Activated CD8-positive, alpha-beta memory T cell treated with anti-CD3 and anti-CD28 coated beads, Interleukin-2, amount 50 U/mL, for 24 hours (primary cell): Measurements from ENCODE around the gene DHRS9.
"Not testable (repeated sequence)": the region's sequence is repeated elsewhere in the genome, so short reads cannot be mapped to it uniquely, and the experiment has no call there.

Experiments
- DNase-seq: peaks from one replicate; pipeline ENCODE4 v3.0.0-alpha.2; 2020; ENCODE audit errors: extremely low read depth

Gene DHRS9

GRCh38 chr2:169069341-169069740, at the start of gene DHRS9:
Gene DHRS9, plus strand, starts transcription at chr2:169069563. Its CDS starts 12,019 bp downstream, at chr2:169081582.
- DNase-seq: no peak

- DNase-seq: no peak
Measured at GRCh38 chr2:169023161-169023560, 46.2 kb upstream of the DHRS9 start.

DNA sequence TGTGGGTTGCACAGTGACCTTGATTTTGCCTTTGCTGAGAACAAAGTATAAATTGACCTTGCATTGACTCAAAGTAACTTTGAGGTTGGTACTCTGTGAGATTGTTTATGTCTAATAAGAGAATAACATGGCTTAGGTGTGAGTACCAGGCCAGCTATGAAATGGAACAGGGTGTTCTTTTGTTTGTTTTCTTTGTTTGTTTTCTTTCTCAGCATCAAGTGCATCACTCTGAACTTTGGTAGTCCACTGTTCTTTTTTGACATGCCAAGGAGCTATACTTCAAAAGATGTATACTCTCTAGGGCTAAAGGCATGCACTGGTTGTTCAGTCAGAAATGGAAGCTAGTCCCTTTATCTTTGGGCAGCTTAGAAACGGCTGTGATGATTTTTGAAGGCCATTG, 43.3 kb upstream of the DHRS9 start:
- no peak for DNase-seq

DNA sequence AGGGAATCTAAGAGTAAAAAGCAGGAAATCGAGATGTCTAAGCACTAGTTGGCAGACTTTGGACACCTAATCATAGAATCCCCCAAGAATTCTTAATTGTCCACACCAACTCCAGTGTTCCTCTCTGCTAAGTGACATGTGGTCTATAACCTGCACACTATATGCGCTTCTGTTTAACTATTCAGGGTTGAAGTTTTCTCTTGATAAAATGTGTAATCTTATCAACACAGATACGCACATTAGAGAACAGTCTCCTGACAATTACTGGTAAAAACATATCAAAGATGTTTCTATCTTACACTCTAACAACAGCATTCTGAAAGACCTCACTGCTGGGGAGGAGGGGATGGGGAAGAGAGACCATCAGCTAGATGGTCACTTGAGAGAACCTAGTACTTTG, 42.1 kb upstream of the DHRS9 start:
- no peak for DNase-seq

DNA sequence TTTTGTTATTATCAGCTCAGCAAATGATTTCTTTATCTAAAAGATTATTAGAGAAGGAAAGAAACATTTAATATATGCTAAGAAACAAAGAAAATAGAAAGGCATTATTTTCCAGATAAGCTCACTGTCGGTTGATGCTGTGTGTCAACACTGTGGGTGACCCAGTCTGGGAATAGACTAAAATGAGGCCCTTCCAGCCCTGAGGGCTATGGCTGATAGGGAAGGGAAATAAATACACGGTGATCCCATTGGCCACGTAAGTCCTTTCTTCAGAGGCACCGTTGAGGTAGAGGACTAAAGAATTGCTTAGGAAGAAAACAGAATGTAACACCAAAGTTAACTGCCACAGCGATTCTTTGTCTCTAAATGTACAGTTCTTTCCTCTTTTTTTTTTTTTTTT, 40.0 kb upstream of the DHRS9 start:
- no peak for DNase-seq

GRCh38 chr2:169031202-169031601, 38.2 kb upstream of the DHRS9 start, which contains the start of gene ABCB11:
Gene ABCB11, minus strand, starts transcription at chr2:169031324. Its CDS starts 13,199 bp downstream, at chr2:169018125.
- DNase-seq: no peak

GRCh38 chr2:169034256-169034655, 35.1 kb upstream of the DHRS9 start:
- DNase-seq: no peak

DNA sequence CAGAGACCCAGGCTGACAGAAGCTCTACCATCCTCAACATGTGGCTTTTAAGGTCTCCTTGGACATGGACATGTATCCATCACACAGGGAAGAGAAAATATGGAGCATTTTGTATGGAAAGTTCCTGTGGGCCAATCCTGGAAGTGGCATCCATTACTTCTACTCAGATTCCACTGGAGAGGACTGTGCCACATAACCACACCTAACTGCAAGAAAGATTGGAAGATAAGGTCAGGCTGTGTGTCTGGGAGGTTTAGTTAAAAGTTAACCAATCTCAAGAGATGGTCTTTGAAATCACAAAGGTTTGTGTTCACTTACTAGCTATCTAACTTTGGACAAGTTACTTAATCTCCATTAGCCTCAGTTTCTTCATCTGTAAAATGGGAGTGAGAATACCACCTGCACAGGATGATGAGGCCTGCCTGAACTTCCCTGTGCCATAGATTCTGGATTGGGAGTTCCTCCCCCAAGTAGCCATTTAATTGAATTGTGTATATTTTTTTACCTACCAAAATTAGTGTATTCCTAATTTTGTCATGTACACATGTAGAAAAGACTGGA, 34.3 kb upstream of the DHRS9 start:
- DNase-seq: no peak

DNA sequence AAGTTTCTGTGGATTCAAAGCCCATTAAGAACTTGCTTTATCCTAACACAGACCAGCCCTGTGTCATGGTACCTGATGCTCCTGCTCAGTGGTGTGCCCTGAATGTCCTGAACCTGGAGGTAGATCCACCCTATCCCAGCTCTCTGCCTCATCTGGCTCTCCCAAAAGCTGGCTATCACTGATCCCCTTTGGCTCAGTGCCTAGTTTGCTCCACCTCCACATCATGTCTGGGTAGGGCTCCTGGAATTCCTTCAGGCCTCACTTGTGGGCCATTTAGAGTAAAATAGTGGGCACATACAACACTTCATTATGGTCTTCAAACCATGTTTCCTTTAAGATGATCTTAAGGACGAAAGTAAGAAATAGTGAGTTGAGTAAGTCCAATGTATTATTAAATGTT, 33.5 kb upstream of the DHRS9 start:
- DNase-seq: no peak

GRCh38 chr2:169036736-169037440, 32.5 kb upstream of the DHRS9 start:
- no peak for DNase-seq

- no peak for DNase-seq
Measured at GRCh38 chr2:169038338-169038757, 31.0 kb upstream of the DHRS9 start.

- DNase-seq: no peak
Measured at GRCh38 chr2:169039702-169040101, 29.7 kb upstream of the DHRS9 start.

DNA sequence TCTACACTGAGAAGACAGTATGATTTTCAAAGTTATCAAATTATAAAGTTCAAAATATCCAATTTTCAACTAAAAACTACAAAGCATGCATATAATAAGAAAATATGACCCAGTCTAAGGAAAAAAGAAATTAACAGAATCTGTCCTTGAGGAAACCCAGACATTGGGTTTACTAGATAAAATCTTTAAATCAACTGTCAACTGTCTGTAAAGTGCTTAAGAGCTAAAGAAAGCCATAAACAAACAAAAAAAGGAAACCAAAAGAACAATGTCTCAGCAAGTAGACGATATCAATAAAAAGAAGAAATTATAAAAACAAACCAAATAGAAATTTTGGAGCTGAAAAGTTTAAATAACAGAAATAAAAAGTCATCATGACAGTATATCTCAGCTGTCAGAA, 27.8 kb upstream of the DHRS9 start:
- no peak for DNase-seq

- DNase-seq: no peak
Measured at GRCh38 chr2:169042856-169043255, 26.5 kb upstream of the DHRS9 start.

GRCh38 chr2:169046440-169047151, 22.8 kb upstream of the DHRS9 start:
- DNase-seq: no peak

GRCh38 chr2:169047256-169048250, 21.8 kb upstream of the DHRS9 start:
- no peak for DNase-seq

DNA sequence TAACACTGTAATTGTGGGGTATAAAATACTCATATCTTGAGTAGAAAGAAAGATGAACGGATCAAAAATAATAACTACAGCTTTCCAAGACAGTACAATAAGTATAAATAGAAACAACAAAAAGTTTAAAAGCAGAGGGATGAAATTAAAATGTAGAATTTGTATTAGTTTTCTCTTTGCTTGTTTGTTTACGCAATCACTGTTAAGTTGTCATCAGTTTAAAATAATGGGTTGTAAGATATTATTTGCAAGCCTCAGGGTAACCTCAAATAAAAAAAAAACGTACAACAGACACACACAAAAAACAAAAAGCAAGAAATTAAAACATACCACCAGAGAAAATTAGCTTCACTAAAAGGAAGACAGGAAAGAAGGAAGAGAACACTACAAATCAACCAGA, 20.2 kb upstream of the DHRS9 start:
- DNase-seq: no peak

- no peak for DNase-seq
Measured at GRCh38 chr2:169050476-169051240, 18.7 kb upstream of the DHRS9 start.

GRCh38 chr2:169054575-169054974, 14.8 kb upstream of the DHRS9 start:
- DNase-seq: not testable (repeated sequence)

DNA sequence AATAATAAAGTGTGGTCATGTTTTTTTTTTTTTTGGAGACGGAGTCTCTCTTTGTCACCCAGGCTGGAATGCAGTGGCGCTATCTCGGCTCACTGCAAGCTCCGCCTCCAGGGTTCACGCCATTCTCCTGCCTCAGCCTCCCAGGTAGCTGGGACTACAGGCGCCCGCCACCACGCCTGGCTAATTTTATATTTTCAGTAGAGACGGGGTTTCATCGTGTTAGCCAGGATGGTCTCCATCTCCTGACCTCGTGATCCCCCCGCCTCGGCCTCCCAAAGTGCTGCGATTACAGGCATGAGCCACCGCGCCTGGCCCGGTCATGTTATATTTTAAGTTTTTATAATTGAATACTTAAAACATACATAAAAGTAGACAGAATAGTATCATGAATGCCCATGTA, 5.2 kb upstream of the DHRS9 start:
- DNase-seq: not testable (repeated sequence)

DNA sequence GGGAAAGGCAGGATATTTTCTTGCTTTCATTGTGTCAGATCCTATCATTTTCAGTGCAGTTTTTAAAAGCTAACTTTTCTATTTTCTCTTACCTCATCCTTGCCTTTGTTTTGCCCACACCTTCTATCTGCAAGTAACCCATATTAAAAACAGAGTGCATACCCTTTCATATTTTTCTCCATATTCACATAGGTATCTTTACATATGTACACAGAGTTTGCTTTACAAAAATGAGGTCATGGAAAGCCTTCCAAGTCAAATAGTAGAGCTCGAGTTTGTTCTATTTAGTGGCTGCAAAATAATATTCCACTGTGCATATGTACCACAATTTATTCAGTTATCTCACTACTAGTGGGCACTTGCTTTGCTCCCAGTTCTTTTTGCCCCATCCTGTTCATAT, 3.9 kb upstream of the DHRS9 start:
- no peak for DNase-seq
